GM12865 (cell line): ENCODE data around the gene CHRNA4.
"Not testable (repeated sequence)": the region's sequence is repeated elsewhere in the genome, so short reads cannot be mapped to it uniquely, and the experiment has no call there.

Experiments
- DNase-seq: peaks from one replicate; pipeline ENCODE4 v3.0.0; 2010; ENCODE audit warnings: low read depth
- H3K4me3 ChIP-seq: 2 replicates; pipeline ENCODE4 v1.5.1; 2011; ENCODE audit warnings: mild to moderate bottlenecking, low read depth, low read length, control low read depth
- CTCF ChIP-seq: IDR thresholded peaks from 2 replicates; pipeline ENCODE4 v1.5.1; 2011; ENCODE audit warnings: low read length, control low read depth, low read depth, inconsistent platforms; ENCODE audit not compliant: insufficient read depth; ENCODE audit errors: missing control alignments

Gene CHRNA4

GRCh38 chr20:63346131-63347080 lies 14.7 kb downstream of the CHRNA4 start:
- no peak for DNase-seq
- no peak for TF ChIP-seq CTCF
- H3K4me3 ChIP-seq = no peak overlapping the region

GRCh38 chr20:63345328-63346100 lies 15.6 kb downstream of the CHRNA4 start:
- TF ChIP-seq CTCF = no peak
- DNase-seq = no peak
- H3K4me3 ChIP-seq = no peak overlapping the region

- DNase-seq = no peak
- TF ChIP-seq CTCF = no peak
- no peak overlapping the region for H3K4me3 ChIP-seq
Measured at GRCh38 chr20:63344616-63345327, 16.4 kb downstream of the CHRNA4 start.

- no peak for DNase-seq
- TF ChIP-seq CTCF = no peak
- no peak overlapping the region for H3K4me3 ChIP-seq
Measured at GRCh38 chr20:63343460-63344445, 17.4 kb downstream of the CHRNA4 start.

GRCh38 chr20:63342561-63343459 lies 18.3 kb downstream of the CHRNA4 start:
- TF ChIP-seq CTCF = no peak
- no peak overlapping the region for H3K4me3 ChIP-seq
- no peak for DNase-seq

GRCh38 chr20:63340158-63340688 lies 20.9 kb downstream of the CHRNA4 start:
- not testable (repeated sequence) for DNase-seq, H3K4me3 ChIP-seq

GRCh38 chr20:63339154-63340094 lies 21.7 kb downstream of the CHRNA4 start:
- not testable (repeated sequence) for DNase-seq, H3K4me3 ChIP-seq
